ENCODE measurements around the gene COX7A2L.

- TF ChIP-seq POLR2AphosphoS5 (IDR thresholded peaks at IDR 0.05; ENCODE audit: control insufficient read depth, insufficient read depth, low read depth, low read length) (no peak), FOXJ3 (CRISPR knock-in tag; IDR thresholded peaks at IDR 0.05) (no peak), DPF2 (IDR thresholded peaks at IDR 0.05) (no peak), SOX6 (IDR thresholded peaks at IDR 0.05) (no peak), CTCF (IDR thresholded peaks at IDR 0.05 in 2 of 3, conservative IDR thresholded peaks at IDR 0.05 in 1 of 3; ENCODE audit: insufficient read depth in 2 of 3, low read depth in 1 of 3, low read length in 3 of 3) (no peak), TEAD4 (IDR thresholded peaks at IDR 0.05; ENCODE audit: low read length) (no peak), TEAD4 (CRISPR knock-in tag; IDR thresholded peaks at IDR 0.05; ENCODE audit: borderline replicate concordance) (no peak)
- TF ChIP-seq, protein P1, sequence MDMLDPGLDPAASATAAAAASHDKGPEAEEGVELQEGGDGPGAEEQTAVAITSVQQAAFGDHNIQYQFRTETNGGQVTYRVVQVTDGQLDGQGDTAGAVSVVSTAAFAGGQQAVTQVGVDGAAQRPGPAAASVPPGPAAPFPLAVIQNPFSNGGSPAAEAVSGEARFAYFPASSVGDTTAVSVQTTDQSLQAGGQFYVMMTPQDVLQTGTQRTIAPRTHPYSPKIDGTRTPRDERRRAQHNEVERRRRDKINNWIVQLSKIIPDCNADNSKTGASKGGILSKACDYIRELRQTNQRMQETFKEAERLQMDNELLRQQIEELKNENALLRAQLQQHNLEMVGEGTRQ (CRISPR knock-in tag; IDR thresholded peaks at IDR 0.05), result no peak
Measured at GRCh38 chr2:42360493-42360889, 526 bp downstream of the COX7A2L start.
